Ovary (tissue), 3 donors: ENCODE measurements around the gene KRT81.

Experiments used
- EP300 ChIP-seq: sonication (generic); formaldehyde crosslinking; IDR thresholded peaks from one replicate; pipeline ENCODE4 v1.6.1; 2017; ENCODE audit warnings: antibody characterized with exemption
- POLR2A ChIP-seq: fragments of 450-650 bp; IDR thresholded peaks from one replicate; pipeline ENCODE4 v1.6.1; 2017; ENCODE audit warnings: antibody characterized with exemption, mild to moderate bottlenecking, moderate library complexity
- TF ChIP-seq, protein P1 (sequence below), 3 donors: fragments of 450-650 bp in 2 of 3; fragments of 200-600 bp in 1 of 3; IDR thresholded peaks; one replicate each; pipeline versions ENCODE4 v1.5.1 to v1.8.0; 2016 to 2022; ENCODE audit warnings: antibody characterized with exemption in 3 of 3, mild to moderate bottlenecking in 1 of 3
- donor health status: DM: no; HTN: no; CAD: no.

DNA sequence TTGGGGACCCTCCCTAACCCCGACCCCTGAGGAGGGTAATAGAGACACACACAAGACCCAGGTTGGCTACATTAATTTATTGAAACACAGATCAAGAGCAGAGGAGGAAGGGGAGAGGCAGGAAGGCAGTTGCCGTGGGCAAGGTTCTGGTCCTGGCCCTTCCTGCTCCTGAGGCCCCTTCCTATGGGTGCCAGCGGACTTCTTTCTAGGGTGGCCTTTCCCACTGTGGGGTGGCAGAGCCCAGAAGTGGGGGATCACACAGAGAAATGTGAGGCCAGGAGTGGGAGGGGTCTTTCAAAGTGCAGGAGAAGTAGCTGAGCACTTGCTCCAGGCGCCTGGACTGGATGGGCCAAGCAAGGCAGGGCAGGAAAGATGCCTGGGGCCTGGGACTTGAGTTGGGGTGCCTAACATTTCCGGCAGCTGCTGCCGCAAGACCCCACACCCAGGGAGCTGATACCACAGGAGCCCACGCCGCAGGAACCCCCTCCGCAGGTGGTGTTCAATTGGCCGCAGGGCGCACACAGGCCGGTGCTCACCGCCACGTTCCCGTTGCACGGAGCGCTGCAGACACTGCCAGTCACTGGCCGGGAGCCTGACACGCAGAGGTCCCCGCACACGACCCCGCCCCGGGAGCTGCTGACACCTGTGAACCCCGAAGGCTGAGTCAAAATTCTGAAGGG is 5.3 kb downstream of the KRT81 start:
- TF ChIP-seq POLR2A (no peak), EP300 (no peak)
- TF ChIP-seq, protein P1, sequence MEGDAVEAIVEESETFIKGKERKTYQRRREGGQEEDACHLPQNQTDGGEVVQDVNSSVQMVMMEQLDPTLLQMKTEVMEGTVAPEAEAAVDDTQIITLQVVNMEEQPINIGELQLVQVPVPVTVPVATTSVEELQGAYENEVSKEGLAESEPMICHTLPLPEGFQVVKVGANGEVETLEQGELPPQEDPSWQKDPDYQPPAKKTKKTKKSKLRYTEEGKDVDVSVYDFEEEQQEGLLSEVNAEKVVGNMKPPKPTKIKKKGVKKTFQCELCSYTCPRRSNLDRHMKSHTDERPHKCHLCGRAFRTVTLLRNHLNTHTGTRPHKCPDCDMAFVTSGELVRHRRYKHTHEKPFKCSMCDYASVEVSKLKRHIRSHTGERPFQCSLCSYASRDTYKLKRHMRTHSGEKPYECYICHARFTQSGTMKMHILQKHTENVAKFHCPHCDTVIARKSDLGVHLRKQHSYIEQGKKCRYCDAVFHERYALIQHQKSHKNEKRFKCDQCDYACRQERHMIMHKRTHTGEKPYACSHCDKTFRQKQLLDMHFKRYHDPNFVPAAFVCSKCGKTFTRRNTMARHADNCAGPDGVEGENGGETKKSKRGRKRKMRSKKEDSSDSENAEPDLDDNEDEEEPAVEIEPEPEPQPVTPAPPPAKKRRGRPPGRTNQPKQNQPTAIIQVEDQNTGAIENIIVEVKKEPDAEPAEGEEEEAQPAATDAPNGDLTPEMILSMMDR (IDR thresholded peaks at IDR 0.05) = no peak
